Measurements from ENCODE around the gene ZNF304. TPM values are rescaled to one million over a fixed set of nuclear protein-coding genes. Genes with fewer than 3 reads are reported as not detected.
A peak's percentile ranks its signal among the peaks of the same experiment; 100 is the strongest.

The ZNF304 gene
- total RNA-seq, 1 experiment from 2014 or later, result 0.07 TPM

- no peak for TF ChIP-seq CTCF (IDR thresholded peaks at IDR 0.05; ENCODE audit: insufficient read depth in 1 of 2, low read depth in 1 of 2, low read length in 1 of 2, severe bottlenecking in 1 of 2, unreplicated experiment in 1 of 2)
- Histone ChIP-seq H3K27me3 (replicated peaks; ENCODE audit: control insufficient read depth, insufficient read depth, low read length) (no peaks in the 10 kb centered on the region), H3K4me3 (ENCODE audit: low read depth, low read length) (no peak overlapping the region), H3K9me3 (peaks cover 18% of the 10 kb centered on the region), H3K4me1 (no peaks in the 10 kb centered on the region), H3K36me3 (ENCODE audit: control insufficient read depth, insufficient read depth, low read length) (no peaks in the 10 kb centered on the region; the same call in 1 of the 2 replicates)
- no peak overlapping the region for H3K27ac Mint-ChIP-seq (ENCODE audit: unreplicated experiment)
- POLR2A ChIA-PET, result no interaction called here
- CTCF ChIA-PET, result no interaction called here
- H3K4me1 Mint-ChIP-seq (ENCODE audit: low read depth, unreplicated experiment), result no peaks in the 10 kb centered on the region
- no TSS peak for BruUV-seq (replicated peaks)
- peaks cover 28% of the 10 kb centered on the region for H3K9me3 Mint-ChIP-seq (ENCODE audit: unreplicated experiment)
- DNase-seq, result no peak
- H3K4me3 Mint-ChIP-seq (ENCODE audit: unreplicated experiment), result no peak overlapping the region
- no peaks in the 10 kb centered on the region for H3K27me3 Mint-ChIP-seq (ENCODE audit: insufficient read depth, unreplicated experiment)
- H3K36me3 Mint-ChIP-seq (ENCODE audit: insufficient read depth, unreplicated experiment), result no peaks in the 10 kb centered on the region
- intact Hi-C loops (cut with micrococcal nuclease; ENCODE audit: unreplicated experiment), result no loop called here
These were observed 31.9 kb downstream of the ZNF304 start for GRCh38 chr19:57382806-57383488.

- Histone ChIP-seq H3K36me3 (ENCODE audit: control insufficient read depth, insufficient read depth, low read length) (no peaks in the 10 kb centered on the region), H3K4me1 (no peaks in the 10 kb centered on the region), H3K9me3 (0 out of 2 replicates have a peak, but pooled peaks cover 8% of the 10 kb centered on the region), H3K27me3 (replicated peaks; ENCODE audit: control insufficient read depth, insufficient read depth, low read length) (no peaks in the 10 kb centered on the region), H3K4me3 (ENCODE audit: low read depth, low read length) (peak overlapping the region; percentile 22)
- Mint-ChIP-seq H3K4me3 (ENCODE audit: unreplicated experiment) (peak overlapping the region; percentile 86), H3K9me3 (ENCODE audit: unreplicated experiment) (peaks cover 30% of the 10 kb centered on the region), H3K36me3 (ENCODE audit: insufficient read depth, unreplicated experiment) (peaks cover 11% of the 10 kb centered on the region), H3K4me1 (ENCODE audit: low read depth, unreplicated experiment) (peaks cover 10% of the 10 kb centered on the region), H3K27ac (ENCODE audit: unreplicated experiment) (peak overlapping the region; percentile 60), H3K27me3 (ENCODE audit: insufficient read depth, unreplicated experiment) (no peaks in the 10 kb centered on the region)
- ChIA-PET CTCF (interaction anchor here (1.0 kb wide), 1 partner anchor 26 kb away, joined by 3 read pairs; the partner anchor contains the start of genes TRAPPC2B and ZNF547), POLR2A (interaction anchor here (0.9 kb wide), 1 partner anchor 26 kb away, joined by 3 read pairs; the partner anchor contains the start of genes TRAPPC2B and ZNF547)
- no peak for DNase-seq
- TF ChIP-seq CTCF (IDR thresholded peaks at IDR 0.05; ENCODE audit: insufficient read depth in 1 of 2, low read depth in 1 of 2, low read length in 1 of 2, severe bottlenecking in 1 of 2, unreplicated experiment in 1 of 2), result no peak
- intact Hi-C loops (cut with micrococcal nuclease; ENCODE audit: unreplicated experiment), result no loop called here
- no TSS peak for BruUV-seq (replicated peaks)
These were observed 38.2 kb downstream of the ZNF304 start for GRCh38 chr19:57389194-57389729.

GRCh38 chr19:57389730-57390598 is 38.9 kb downstream of the ZNF304 start, which contains the start of gene ZNF548:
Gene ZNF548 (plus strand): TSS chr19:57389854. CDS start chr19:57390100, 246 bp downstream.
- no peaks in the 10 kb centered on the region for H3K27me3 ChIP-seq (replicated peaks; ENCODE audit: control insufficient read depth, insufficient read depth, low read length)
- H3K9me3 ChIP-seq, result 0 out of 2 replicates have a peak, but pooled peaks cover 8% of the 10 kb centered on the region
- peak within 1 kb of the TSS; percentile 60 for H3K27ac Mint-ChIP-seq (ENCODE audit: unreplicated experiment)
- H3K4me1 Mint-ChIP-seq (ENCODE audit: low read depth, unreplicated experiment), result peaks cover 10% of the 10 kb centered on the region
- no peaks in the 10 kb centered on the region for H3K27me3 Mint-ChIP-seq (ENCODE audit: insufficient read depth, unreplicated experiment)
- no peaks in the 10 kb centered on the region for H3K4me1 ChIP-seq
- peaks cover 35% of the 10 kb centered on the region for H3K9me3 Mint-ChIP-seq (ENCODE audit: unreplicated experiment)
- H3K36me3 ChIP-seq (ENCODE audit: control insufficient read depth, insufficient read depth, low read length), result no peaks in the 10 kb centered on the region
- peak within 1 kb of the TSS; percentile 86 for H3K4me3 Mint-ChIP-seq (ENCODE audit: unreplicated experiment)
- peak; percentile 88 to 91 for DNase-seq
- ChIA-PET CTCF (interaction anchor here (1.0 kb wide), 1 partner anchor 27 kb away, joined by 3 read pairs; the partner anchor contains the start of genes TRAPPC2B and ZNF547), POLR2A (interaction anchor here (0.9 kb wide), 1 partner anchor 27 kb away, joined by 3 read pairs; the partner anchor contains the start of genes TRAPPC2B and ZNF547)
- BruUV-seq (replicated peaks), result TSS peak; percentile 62
- TF ChIP-seq CTCF (IDR thresholded peaks at IDR 0.05; ENCODE audit: insufficient read depth in 1 of 2, low read depth in 1 of 2, low read length in 1 of 2, severe bottlenecking in 1 of 2, unreplicated experiment in 1 of 2), result no peak
- H3K36me3 Mint-ChIP-seq (ENCODE audit: insufficient read depth, unreplicated experiment), result peaks cover 11% of the 10 kb centered on the region
- peak within 1 kb of the TSS; percentile 53 for H3K4me3 ChIP-seq (ENCODE audit: low read depth, low read length)
- intact Hi-C loops (cut with micrococcal nuclease; ENCODE audit: unreplicated experiment), result no loop called here

All from Caco-2 (cell line).